Upper lobe of left lung (tissue), 4 donors: ENCODE results near the gene FGF14.

Source experiments
- POLR2A ChIP-seq, 4 donors: fragments of 450-650 bp; IDR thresholded peaks; one replicate each; pipeline ENCODE4 v1.5.1; 2016 to 2017; ENCODE audit warnings: antibody characterized with exemption in 4 of 4, mild to moderate bottlenecking in 2 of 4
- TF ChIP-seq, protein P1 (sequence below), 6 experiments: fragments of 450-650 bp in 4 of 6; fragments of 200-600 bp in 2 of 6; sonication (generic) in 2 of 6; IDR thresholded peaks; one replicate each; pipeline ENCODE4 v1.5.1; 2016 to 2019; ENCODE audit warnings: antibody characterized with exemption in 6 of 6

DNA sequence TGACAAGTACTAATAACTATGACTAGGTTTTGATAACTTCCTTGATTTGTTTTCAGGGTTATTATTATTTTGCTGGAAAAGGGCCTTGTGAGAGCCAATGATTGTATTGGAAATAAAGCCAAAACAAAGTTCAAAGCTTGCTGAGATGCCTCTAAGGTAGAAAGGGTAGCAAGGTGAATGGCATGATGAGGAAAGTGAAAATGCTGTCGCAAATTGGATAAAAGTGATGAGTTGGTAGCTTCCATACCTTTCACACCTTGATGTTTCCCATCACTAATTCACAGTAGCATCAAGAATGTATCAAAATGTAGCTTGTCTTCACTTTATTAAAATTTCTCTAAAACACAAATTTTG lies 259.4 kb downstream of the FGF14 start:
- TF ChIP-seq, protein P1, sequence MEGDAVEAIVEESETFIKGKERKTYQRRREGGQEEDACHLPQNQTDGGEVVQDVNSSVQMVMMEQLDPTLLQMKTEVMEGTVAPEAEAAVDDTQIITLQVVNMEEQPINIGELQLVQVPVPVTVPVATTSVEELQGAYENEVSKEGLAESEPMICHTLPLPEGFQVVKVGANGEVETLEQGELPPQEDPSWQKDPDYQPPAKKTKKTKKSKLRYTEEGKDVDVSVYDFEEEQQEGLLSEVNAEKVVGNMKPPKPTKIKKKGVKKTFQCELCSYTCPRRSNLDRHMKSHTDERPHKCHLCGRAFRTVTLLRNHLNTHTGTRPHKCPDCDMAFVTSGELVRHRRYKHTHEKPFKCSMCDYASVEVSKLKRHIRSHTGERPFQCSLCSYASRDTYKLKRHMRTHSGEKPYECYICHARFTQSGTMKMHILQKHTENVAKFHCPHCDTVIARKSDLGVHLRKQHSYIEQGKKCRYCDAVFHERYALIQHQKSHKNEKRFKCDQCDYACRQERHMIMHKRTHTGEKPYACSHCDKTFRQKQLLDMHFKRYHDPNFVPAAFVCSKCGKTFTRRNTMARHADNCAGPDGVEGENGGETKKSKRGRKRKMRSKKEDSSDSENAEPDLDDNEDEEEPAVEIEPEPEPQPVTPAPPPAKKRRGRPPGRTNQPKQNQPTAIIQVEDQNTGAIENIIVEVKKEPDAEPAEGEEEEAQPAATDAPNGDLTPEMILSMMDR (IDR thresholded peaks at IDR 0.05): no peak
- no peak for TF ChIP-seq POLR2A (IDR thresholded peaks at IDR 0.05)
